ENCODE measurements around the gene EFL1.

- TF ChIP-seq CTCF (IDR thresholded peaks at IDR 0.05) (no peak), EP300 (IDR thresholded peaks at IDR 0.05) (peak; percentile 46 to 74)
These were observed at the start of gene EFL1, which contains the start of gene SAXO2 for GRCh38 chr15:82262422-82263026.
